ENCODE measurements around the gene SMU1. TPM values are rescaled to one million over a fixed set of nuclear protein-coding genes. Genes with fewer than 3 reads are reported as not detected.

The SMU1 gene
- total RNA-seq, 1 donor = 31.1 TPM

GRCh38 chr9:33123407-33124031 is 47.0 kb upstream of the SMU1 start:
- no peak overlapping the region for H2AFZ ChIP-seq (ENCODE audit: low read length)
- peaks cover 50% of the 10 kb centered on the region for H3K36me3 ChIP-seq (ENCODE audit: insufficient read depth, low read length)
- H3K4me3 ChIP-seq (ENCODE audit: insufficient read depth, low read length) = no peak overlapping the region
- H4K20me1 ChIP-seq (ENCODE audit: insufficient read depth, low read length) = peaks cover 34% of the 10 kb centered on the region
- H3K4me1 ChIP-seq (ENCODE audit: insufficient read depth, low read length) = peaks cover 14% of the 10 kb centered on the region
- H3K27ac ChIP-seq (ENCODE audit: low read depth, low read length) = no peak overlapping the region
- H3K4me2 ChIP-seq (ENCODE audit: insufficient read depth, low read length) = no peak overlapping the region
- H3K79me2 ChIP-seq (ENCODE audit: insufficient read depth, low read length) = peaks cover 78% of the 10 kb centered on the region
- H3K27me3 ChIP-seq (ENCODE audit: insufficient read depth, low read length) = no peaks in the 10 kb centered on the region
- no peak for TF ChIP-seq CTCF (IDR thresholded peaks at IDR 0.05; ENCODE audit: extremely low read depth, low read depth, low read length)
- H3K9me3 ChIP-seq (ENCODE audit: low read depth, low read length) = no peaks in the 10 kb centered on the region
- no peak for DNase-seq (ENCODE audit: insufficient read length, low spot score, missing footprints)

GRCh38 chr9:33120620-33121019 is 44.1 kb upstream of the SMU1 start:
- TF ChIP-seq CTCF (IDR thresholded peaks at IDR 0.05; ENCODE audit: extremely low read depth, low read depth, low read length) = no peak
- Histone ChIP-seq H3K79me2 (ENCODE audit: insufficient read depth, low read length) (peaks cover 56% of the 10 kb centered on the region), H3K36me3 (ENCODE audit: insufficient read depth, low read length) (peaks cover 37% of the 10 kb centered on the region), H3K4me2 (ENCODE audit: insufficient read depth, low read length) (no peak overlapping the region), H3K4me1 (ENCODE audit: insufficient read depth, low read length) (peaks cover 19% of the 10 kb centered on the region), H3K9me3 (ENCODE audit: low read depth, low read length) (no peaks in the 10 kb centered on the region), H3K27me3 (ENCODE audit: insufficient read depth, low read length) (no peaks in the 10 kb centered on the region), H2AFZ (ENCODE audit: low read length) (no peak overlapping the region), H3K27ac (ENCODE audit: low read depth, low read length) (no peak overlapping the region), H4K20me1 (ENCODE audit: insufficient read depth, low read length) (peaks cover 21% of the 10 kb centered on the region), H3K4me3 (ENCODE audit: insufficient read depth, low read length) (no peak overlapping the region)
- DNase-seq (ENCODE audit: insufficient read length, low spot score, missing footprints) = no peak

GRCh38 chr9:33117796-33118195 is 41.3 kb upstream of the SMU1 start:
- Histone ChIP-seq H3K79me2 (ENCODE audit: insufficient read depth, low read length) (peaks cover 48% of the 10 kb centered on the region), H3K4me1 (ENCODE audit: insufficient read depth, low read length) (peaks cover 16% of the 10 kb centered on the region), H3K4me2 (ENCODE audit: insufficient read depth, low read length) (no peak overlapping the region), H3K4me3 (ENCODE audit: insufficient read depth, low read length) (no peak overlapping the region), H3K27me3 (ENCODE audit: insufficient read depth, low read length) (no peaks in the 10 kb centered on the region), H3K27ac (ENCODE audit: low read depth, low read length) (peak overlapping the region; percentile 19), H4K20me1 (ENCODE audit: insufficient read depth, low read length) (peaks cover 5% of the 10 kb centered on the region), H3K36me3 (ENCODE audit: insufficient read depth, low read length) (peaks cover 51% of the 10 kb centered on the region), H2AFZ (ENCODE audit: low read length) (no peak overlapping the region), H3K9me3 (ENCODE audit: low read depth, low read length) (no peaks in the 10 kb centered on the region)
- TF ChIP-seq CTCF (IDR thresholded peaks at IDR 0.05; ENCODE audit: extremely low read depth, low read depth, low read length) = no peak
- DNase-seq (ENCODE audit: insufficient read length, low spot score, missing footprints) = no peak

GRCh38 chr9:33117306-33117705 is 40.8 kb upstream of the SMU1 start:
- TF ChIP-seq CTCF (IDR thresholded peaks at IDR 0.05; ENCODE audit: extremely low read depth, low read depth, low read length) = no peak
- no peaks in the 10 kb centered on the region for H3K9me3 ChIP-seq (ENCODE audit: low read depth, low read length)
- H3K27ac ChIP-seq (ENCODE audit: low read depth, low read length) = peak overlapping the region; percentile 69
- H3K4me1 ChIP-seq (ENCODE audit: insufficient read depth, low read length) = peaks cover 16% of the 10 kb centered on the region
- peaks cover 56% of the 10 kb centered on the region for H3K36me3 ChIP-seq (ENCODE audit: insufficient read depth, low read length)
- no peak overlapping the region for H3K4me3 ChIP-seq (ENCODE audit: insufficient read depth, low read length)
- peak overlapping the region; percentile 18 for H3K4me2 ChIP-seq (ENCODE audit: insufficient read depth, low read length)
- no peaks in the 10 kb centered on the region for H3K27me3 ChIP-seq (ENCODE audit: insufficient read depth, low read length)
- peaks cover 5% of the 10 kb centered on the region for H4K20me1 ChIP-seq (ENCODE audit: insufficient read depth, low read length)
- peaks cover 44% of the 10 kb centered on the region for H3K79me2 ChIP-seq (ENCODE audit: insufficient read depth, low read length)
- DNase-seq (ENCODE audit: insufficient read length, low spot score, missing footprints) = peak; percentile 82
- no peak overlapping the region for H2AFZ ChIP-seq (ENCODE audit: low read length)
